ENCODE data around the gene KCNAB1.
A peak's percentile ranks its signal among the peaks of the same experiment; 100 is the strongest.
"Not testable (repeated sequence)": the region's sequence is repeated elsewhere in the genome, so short reads cannot be mapped to it uniquely, and the experiment has no call there.

Gene KCNAB1

GRCh38 chr3:156137397-156137796 is 17.0 kb downstream of the KCNAB1 start:
- not testable (repeated sequence) for DNase-seq (ENCODE audit: low read depth in 2 of 2)

GRCh38 chr3:156140001-156140595 is 19.7 kb downstream of the KCNAB1 start:
- no peak for DNase-seq (ENCODE audit: low read depth in 2 of 2)

GRCh38 chr3:156142702-156143101 is 22.3 kb downstream of the KCNAB1 start:
- peak; percentile 25 to 36 for DNase-seq (ENCODE audit: low read depth in 2 of 2)

DNA sequence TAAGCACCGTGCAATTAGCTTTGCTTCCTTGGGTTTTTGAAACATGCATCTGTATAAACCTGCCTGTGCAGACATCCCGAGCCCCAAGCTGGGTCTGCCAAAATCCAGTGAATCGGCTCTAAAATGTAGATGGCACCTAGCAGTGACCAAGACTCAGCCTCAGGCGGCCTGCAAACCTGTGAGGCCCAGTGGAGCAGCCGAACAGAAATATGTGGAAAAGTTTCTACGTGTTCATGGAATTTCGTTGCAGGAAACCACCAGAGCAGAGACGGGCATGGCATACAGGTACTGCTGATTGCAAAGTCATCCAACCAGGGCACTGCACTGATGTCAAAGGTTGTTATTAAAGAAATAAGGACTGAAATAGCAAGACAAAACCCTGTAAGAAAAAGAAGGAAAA is 22.8 kb downstream of the KCNAB1 start:
- no peak for DNase-seq (ENCODE audit: low read depth in 2 of 2)

- no peak for DNase-seq (ENCODE audit: low read depth in 2 of 2)
Measured at GRCh38 chr3:156144060-156144459, 23.7 kb downstream of the KCNAB1 start.

DNA sequence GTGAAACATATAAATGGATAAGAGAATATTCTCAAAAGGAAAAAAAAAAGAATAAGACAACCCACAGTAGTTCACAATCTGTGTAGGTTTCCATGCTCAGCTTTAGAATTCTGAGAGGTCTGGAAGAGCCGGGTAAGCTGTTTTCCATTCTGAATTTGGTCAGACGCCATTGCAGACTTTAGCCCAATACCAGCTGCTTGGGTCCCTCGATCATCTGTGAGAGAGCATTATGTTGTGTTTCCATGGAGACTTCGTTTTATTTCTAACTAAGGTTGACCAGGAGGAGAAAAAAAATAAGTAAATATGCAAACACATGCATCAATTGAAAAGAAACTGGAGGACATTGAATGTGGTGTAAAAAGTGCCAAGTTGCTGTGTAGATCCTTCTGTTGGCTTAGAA is 25.5 kb downstream of the KCNAB1 start:
- no peak for DNase-seq (ENCODE audit: low read depth in 2 of 2)

GRCh38 chr3:156148345-156148945 is 28.1 kb downstream of the KCNAB1 start:
- DNase-seq (ENCODE audit: low read depth in 2 of 2), result no peak

GRCh38 chr3:156148946-156149381 is 28.6 kb downstream of the KCNAB1 start:
- no peak for DNase-seq (ENCODE audit: low read depth in 2 of 2)

DNA sequence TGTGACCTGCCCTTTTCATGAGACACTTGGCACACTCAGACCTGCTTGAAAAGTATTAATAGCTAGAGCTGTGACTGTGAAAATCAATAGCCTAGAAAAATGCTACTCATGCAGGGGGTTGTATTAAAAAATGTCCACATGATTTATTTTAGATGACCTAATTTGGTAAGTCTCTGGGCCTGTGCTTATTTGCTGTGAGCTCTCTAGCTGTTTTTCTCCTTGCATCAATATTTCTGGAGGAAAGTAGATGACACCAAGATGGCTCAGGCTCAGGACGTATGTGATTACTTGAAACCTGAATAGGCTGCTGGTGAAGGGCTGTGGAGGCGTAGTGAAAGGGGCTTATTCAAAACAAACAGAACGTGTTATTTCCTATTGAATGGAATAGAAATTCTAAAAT is 29.5 kb downstream of the KCNAB1 start:
- no peak for DNase-seq (ENCODE audit: low read depth in 2 of 2)

DNA sequence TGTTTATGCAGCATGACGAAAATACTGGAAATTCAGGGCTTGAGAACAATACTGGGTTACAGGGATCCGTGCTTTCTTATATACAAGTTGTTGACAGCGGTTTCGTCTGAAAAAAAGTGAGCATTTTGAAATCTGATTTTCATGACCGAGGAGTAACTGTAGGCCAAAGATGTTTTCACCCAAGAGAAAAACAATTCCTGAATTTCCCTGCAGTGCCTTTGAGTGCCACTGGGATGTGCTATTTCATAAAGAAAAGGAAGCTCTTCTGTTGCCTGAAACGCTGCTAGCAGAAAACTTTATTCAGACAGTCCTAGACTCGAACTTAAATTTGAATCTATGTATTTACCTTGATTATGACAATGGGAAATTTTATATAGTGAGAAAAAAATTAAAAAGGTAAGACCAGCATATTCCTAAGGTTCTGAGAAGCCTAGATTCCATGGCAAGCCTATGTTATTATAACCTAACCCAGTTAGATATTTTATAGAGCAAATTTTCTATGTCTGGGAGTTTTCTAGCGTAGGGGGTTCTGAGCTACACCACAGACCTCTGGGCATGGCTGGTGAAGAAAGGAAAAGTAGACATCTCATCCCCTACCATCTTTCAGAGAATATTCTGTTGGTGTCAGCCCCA is 30.2 kb downstream of the KCNAB1 start:
- DNase-seq (ENCODE audit: low read depth in 2 of 2), result peak; percentile 32 to 40

GRCh38 chr3:156151824-156152428 is 31.5 kb downstream of the KCNAB1 start:
- DNase-seq (ENCODE audit: low read depth in 2 of 2), result peak; percentile 23 to 32

DNA sequence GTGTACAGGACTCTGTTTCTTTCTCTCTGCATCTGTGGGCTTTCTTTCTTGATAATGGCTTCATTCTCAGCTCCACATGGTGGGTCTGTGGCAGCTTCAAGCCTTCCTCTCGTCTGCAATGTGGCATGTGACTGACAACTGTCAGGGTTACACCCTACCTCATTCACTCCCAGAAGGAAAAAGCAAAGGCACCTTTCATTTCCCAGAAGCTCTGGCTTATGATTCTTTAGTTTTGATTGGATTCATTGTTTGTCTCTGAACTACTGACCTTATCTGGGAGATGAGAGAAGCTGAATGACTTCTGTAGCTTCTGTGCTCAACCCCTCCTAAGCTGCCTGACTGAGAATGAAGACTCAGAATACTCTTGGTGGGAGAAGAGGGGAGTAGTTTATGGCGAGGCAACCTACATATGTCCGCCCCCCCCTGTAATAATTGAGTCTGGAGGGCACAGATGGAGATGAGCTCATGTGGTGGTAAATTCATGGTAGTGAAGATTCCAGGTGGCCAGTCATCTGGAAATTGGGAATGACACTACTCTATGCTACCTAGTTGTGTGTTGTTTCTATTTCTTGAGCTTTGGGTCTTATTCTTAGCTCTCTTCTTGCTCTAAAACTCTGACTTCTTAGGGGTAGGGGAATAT is 38.4 kb downstream of the KCNAB1 start:
- DNase-seq (ENCODE audit: low read depth in 2 of 2), result no peak

- DNase-seq (ENCODE audit: low read depth in 2 of 2), result no peak
Measured at GRCh38 chr3:156160647-156161046, 40.3 kb downstream of the KCNAB1 start.

GRCh38 chr3:156161172-156161571 is 40.8 kb downstream of the KCNAB1 start:
- DNase-seq (ENCODE audit: low read depth in 2 of 2), result no peak

DNA sequence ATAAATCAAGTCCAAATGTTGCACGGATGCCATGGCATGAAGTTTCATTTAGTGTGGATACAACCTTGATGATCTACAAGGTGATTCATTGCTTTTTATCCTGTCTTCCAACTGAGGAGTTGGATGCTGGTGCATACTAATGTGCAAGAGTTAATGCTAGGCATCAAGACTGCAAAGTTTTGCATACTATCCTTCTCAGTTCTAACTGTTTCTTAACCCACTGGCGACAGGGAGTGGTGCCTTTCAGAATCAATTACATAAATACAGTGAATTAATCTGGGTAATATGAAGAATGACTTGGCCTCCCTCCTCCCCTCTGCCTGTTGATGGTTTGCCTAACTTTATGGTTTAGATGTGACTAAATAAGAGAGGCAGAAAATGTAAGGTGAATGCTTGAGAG is 43.5 kb downstream of the KCNAB1 start:
- DNase-seq (ENCODE audit: low read depth in 2 of 2), result no peak

GRCh38 chr3:156166808-156167207 is 46.4 kb downstream of the KCNAB1 start:
- DNase-seq (ENCODE audit: low read depth in 2 of 2), result no peak

DNA sequence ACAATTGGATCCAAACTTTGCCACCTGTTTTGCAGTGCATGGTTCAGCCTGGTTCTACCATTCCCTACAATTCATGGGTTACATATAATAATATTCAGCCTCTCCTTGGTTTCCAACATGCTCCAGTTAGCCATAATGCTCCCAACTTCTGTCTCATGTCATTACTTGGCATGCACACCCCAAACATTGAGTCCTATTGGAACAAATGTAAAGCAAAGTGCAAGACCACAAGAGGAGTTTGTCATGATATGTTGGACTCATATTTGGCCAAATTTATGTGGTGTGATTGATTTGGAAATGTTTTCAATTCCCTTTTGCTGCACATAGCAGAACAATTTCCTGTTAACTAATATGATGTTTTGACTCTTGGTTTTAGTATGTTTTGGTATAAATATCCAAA is 50.2 kb downstream of the KCNAB1 start:
- DNase-seq (ENCODE audit: low read depth in 2 of 2), result no peak

GRCh38 chr3:156171281-156172267 is 51.2 kb downstream of the KCNAB1 start:
- DNase-seq (ENCODE audit: low read depth in 2 of 2), result no peak

DNA sequence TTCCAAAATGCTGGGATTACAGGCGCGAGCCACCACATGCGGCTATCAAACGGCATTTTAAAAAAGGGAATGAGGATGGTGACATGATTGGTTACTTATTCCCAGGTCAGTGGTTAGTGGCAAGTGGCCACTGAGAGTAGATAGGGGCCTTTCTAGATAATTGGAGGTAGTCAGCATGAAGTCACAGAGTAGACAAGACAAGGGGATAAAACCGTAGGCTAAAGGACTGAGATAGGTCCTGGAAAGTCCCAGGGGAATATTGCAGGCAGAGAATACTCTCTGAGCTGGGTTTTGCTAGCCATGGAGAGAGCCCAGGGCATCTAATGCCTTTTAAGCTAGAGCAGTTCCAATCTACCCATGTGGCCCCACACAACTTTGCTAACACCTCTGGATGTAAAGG is 52.2 kb downstream of the KCNAB1 start:
- DNase-seq (ENCODE audit: low read depth in 2 of 2), result no peak

GRCh38 chr3:156174229-156174847 is 54.0 kb downstream of the KCNAB1 start:
- DNase-seq (ENCODE audit: low read depth in 2 of 2), result no peak

- no peak for DNase-seq (ENCODE audit: low read depth in 2 of 2)
Measured at GRCh38 chr3:156175570-156175969, 55.2 kb downstream of the KCNAB1 start.

Data from fibroblast of skin of left biceps (primary cell).